K562 (cell line): Measurements from ENCODE around the gene WDR44. TPM values are rescaled to one million over a fixed set of nuclear protein-coding genes. Genes with fewer than 3 reads are reported as not detected.

Experiments
- ATAC-seq: fragments of 200-7000 bp; cut with Tn5 transposase; 3 replicates; pipeline ENCODE4 v1.9.1; 2020; ENCODE audit warnings: moderate library complexity
- BruUV-seq: library from RNA; stranded (reverse); fragments of 400-500 nt; replicated peaks from 2 replicates; lab custom pipeline; 2021; lab: Mats Ljungman, UMichigan
- CTCF ChIA-PET: fragments of 300-600 bp; formaldehyde crosslinking; extraction: SDS; loops from one replicate; lab custom pipeline; 2021; ENCODE audit warnings: low intra/inter-chr PET ratio; lab: Yijun Ruan, JAX
- POLR2A ChIA-PET: fragments of 300-600, 350-650 bp; sonication (Branson Sonifier 250); formaldehyde crosslinking; extraction: SDS; loops from one replicate; lab custom pipeline; 2021; ENCODE audit warnings: antibody characterized with exemption, inconsistent platforms; lab: Yijun Ruan, JAX
- DNase-seq, 4 experiments: peaks; one replicate each; pipeline versions ENCODE4 v3.0.0 to v3.0.0-alpha.2; 2011 to 2018; ENCODE audit warnings: low spot score in 3 of 4, mixed read lengths in 3 of 4; ENCODE audit errors: extremely low read depth in 1 of 4
- FAIRE-seq: peaks from 2 replicates; lab custom pipeline; 2011; peaks lifted over from hg19 to GRCh38; lab: Jason Lieb, UNC
- H2AFZ ChIP-seq: 2 replicates; pipeline ENCODE4 v1.6.0; 2011; ENCODE audit warnings: low read depth, low read length, control low read depth, inconsistent platforms
- H3K27ac ChIP-seq: fragments of 200-600 bp; 3 replicates; pipeline ENCODE4 v1.8.0; 2011; ENCODE audit warnings: low read depth, mild to moderate bottlenecking, control low read depth, inconsistent platforms, low read length, moderate library complexity, mixed read lengths; ENCODE audit errors: extremely low read depth
- H3K27me3 ChIP-seq, 2 experiments: fragments of 300-600 bp in 1 of 2; 2 replicates in 1 of 2; 3 replicates in 1 of 2; pipeline versions ENCODE4 v1.6.0 to v1.8.0; 2011; ENCODE audit warnings: inconsistent platforms in 2 of 2, low read length in 2 of 2, mild to moderate bottlenecking in 1 of 2, mixed read lengths in 1 of 2, moderate library complexity in 1 of 2; ENCODE audit not compliant: control insufficient read depth in 2 of 2, insufficient read depth in 2 of 2
- H3K36me3 ChIP-seq: fragments of 300-600 bp; 3 replicates; pipeline ENCODE4 v1.8.0; 2011; ENCODE audit warnings: mild to moderate bottlenecking, low read length, inconsistent platforms; ENCODE audit not compliant: control insufficient read depth, insufficient read depth
- H3K4me1 ChIP-seq, 2 experiments: fragments of 200-600 bp in 1 of 2; replicated peaks in 1 of 2; 2 replicates in 1 of 2; 3 replicates in 1 of 2; pipeline versions ENCODE4 v1.5.1 to v1.8.0; 2011; ENCODE audit warnings: inconsistent platforms in 2 of 2, low read length in 2 of 2, mild to moderate bottlenecking in 1 of 2, mixed read lengths in 1 of 2, moderate library complexity in 1 of 2; ENCODE audit not compliant: control insufficient read depth in 2 of 2, insufficient read depth in 2 of 2
- H3K4me2 ChIP-seq: 2 replicates; pipeline ENCODE4 v1.6.1; 2011; ENCODE audit warnings: low read length, control low read depth, inconsistent platforms, mixed read lengths; ENCODE audit not compliant: insufficient read depth
- H3K4me3 ChIP-seq: fragments of 200-600 bp; sonication (generic), shearing (Covaris generic); 2 replicates; pipeline ENCODE4 v1.5.1; 2016; ENCODE audit warnings: control low read depth, inconsistent platforms
- H3K79me2 ChIP-seq: fragments of 200-600 bp; 3 replicates; pipeline ENCODE4 v1.8.0; 2011; ENCODE audit warnings: low read length, inconsistent platforms; ENCODE audit not compliant: control insufficient read depth, insufficient read depth
- H3K9ac ChIP-seq, 2 experiments: 2 replicates each; pipeline versions ENCODE4 v1.6.0 to v1.6.1; 2011; ENCODE audit warnings: low read depth in 2 of 2, low read length in 2 of 2, control low read depth in 1 of 2, inconsistent platforms in 1 of 2, mild to moderate bottlenecking in 1 of 2, mixed read lengths in 1 of 2; ENCODE audit not compliant: insufficient read depth in 1 of 2
- H3K9me1 ChIP-seq: one replicate; pipeline ENCODE4 v1.6.0; 2011; ENCODE audit warnings: inconsistent platforms, mild to moderate bottlenecking, low read length, moderate library complexity; ENCODE audit not compliant: control insufficient read depth, insufficient read depth
- H3K9me3 ChIP-seq: replicated peaks from 2 replicates; pipeline ENCODE4 v1.5.1; 2011; ENCODE audit warnings: low read depth, low read length, inconsistent platforms; ENCODE audit not compliant: control insufficient read depth, insufficient read depth
- H4K20me1 ChIP-seq: replicated peaks from 2 replicates; pipeline ENCODE4 v1.6.1; 2011; ENCODE audit warnings: low read length, inconsistent platforms, mixed read lengths; ENCODE audit not compliant: control insufficient read depth, insufficient read depth
- AFF1 ChIP-seq, 2 experiments: fragments of 450-650 bp; IDR thresholded peaks; 2 replicates each; pipeline ENCODE4 v1.6.1; 2018; ENCODE audit warnings: mild to moderate bottlenecking in 2 of 2, low read depth in 1 of 2; ENCODE audit not compliant: partially characterized antibody in 2 of 2
- C11orf30 ChIP-seq: fragments of 450-650 bp; IDR thresholded peaks from 2 replicates; pipeline ENCODE4 v1.6.1; 2016; ENCODE audit warnings: low read depth, mild to moderate bottlenecking
- ETV5 ChIP-seq: sonication (generic); formaldehyde crosslinking; IDR thresholded peaks from 2 replicates; pipeline ENCODE4 v1.4.0; 2020; ENCODE audit warnings: low read depth, mild to moderate bottlenecking, missing genetic modification reagents
- HMG20A ChIP-seq: fragments of 450-650 bp; formaldehyde crosslinking; conservative IDR thresholded peaks from 2 replicates; pipeline ENCODE4 v1.4.0; 2020; ENCODE audit warnings: mild to moderate bottlenecking, mixed read lengths
- HMGN3 ChIP-seq: IDR thresholded peaks from 2 replicates; pipeline ENCODE4 v1.6.1; 2011; ENCODE audit warnings: borderline replicate concordance, low read depth, mild to moderate bottlenecking, mixed read lengths, low read length; ENCODE audit not compliant: insufficient read length; ENCODE audit errors: extremely low read depth
- PRDM10 ChIP-seq: fragments of 450-650 bp; IDR thresholded peaks from 2 replicates; pipeline ENCODE4 v1.6.1; 2018; ENCODE audit not compliant: partially characterized antibody
- RBBP5 ChIP-seq: fragments of 200-600 bp; sonication (generic); IDR thresholded peaks from 2 replicates; pipeline ENCODE4 v1.6.1; 2012; ENCODE audit warnings: borderline replicate concordance, mild to moderate bottlenecking, low read length, control low read depth, inconsistent platforms; ENCODE audit not compliant: insufficient read depth, poor library complexity, severe bottlenecking
- SMAD4 ChIP-seq: fragments of 250-450 bp; sonication (Bioruptor Pico); conservative IDR thresholded peaks from 2 replicates; pipeline ENCODE4 v1.8.0; 2021; ENCODE audit warnings: inconsistent platforms, mild to moderate bottlenecking, moderate library complexity
- SMARCA5 ChIP-seq: fragments of 450-650 bp; IDR thresholded peaks from 2 replicates; pipeline ENCODE4 v1.6.1; 2016
- SP1 ChIP-seq: sonication (generic); formaldehyde crosslinking; IDR thresholded peaks from 2 replicates; pipeline ENCODE4 v1.8.1; 2022; ENCODE audit warnings: mild to moderate bottlenecking, missing genetic modification reagents
- SPI1 ChIP-seq: IDR thresholded peaks from 2 replicates; pipeline ENCODE4 v1.6.1; 2011; ENCODE audit warnings: low read depth, low read length, control low read depth, borderline replicate concordance
- SREBF1 ChIP-seq: fragments of 150-350 bp; IDR thresholded peaks from 2 replicates; pipeline ENCODE4 v1.6.1; 2014; ENCODE audit warnings: antibody characterized with exemption, low read depth, low read length, borderline replicate concordance
- ZC3H8 ChIP-seq: fragments of 450-650 bp; IDR thresholded peaks from 2 replicates; pipeline ENCODE4 v1.6.1; 2017
- ZNF707 ChIP-seq: fragments of 250-450 bp; sonication (Bioruptor Pico); conservative IDR thresholded peaks from 2 replicates; pipeline ENCODE4 v1.8.0; 2022; ENCODE audit warnings: inconsistent platforms, mild to moderate bottlenecking, moderate library complexity
- WGBS: fragments of 100-300 bp; shearing (Covaris generic); methylation state at CpG from one replicate; pipeline ENCODE4 v1.1.6; 2016; ENCODE audit warnings: low coverage, mixed read lengths; ENCODE audit not compliant: insufficient coverage; ENCODE audit errors: missing lambda C conversion rate; 5-methylcytosine and 5-hydroxymethylcytosine counted together
- in situ Hi-C: fragments of 300-500 bp; cut with MboI; formaldehyde crosslinking; loops from 4 replicates; pipeline ENCODE4 v1.15.0; 2018; ENCODE audit warnings: inconsistent platforms, mixed read lengths
- intact Hi-C: fragments of 100-400 bp; cut with micrococcal nuclease; formaldehyde crosslinking; loops from 2 replicates; pipeline ENCODE4 v1.14.2; 2022
- polyA plus RNA-seq, 8 experiments: library from polyadenylated mRNA; depleted of rRNA in 4 of 8; stranded (reverse) in 5 of 8; unstranded in 3 of 8; fragments of >200 nt; fragmentation: Nextera tagmentation in 2 of 8; fragmentation: Illumina TruSeq in 1 of 8; extraction: Ambion mirVana in 2 of 8; extraction: Trizol in 1 of 8; gene quantifications; 2 replicates each; pipeline versions ENCODE4 v1.2.1 to v1.2.3, GENCODE V29; 2011 to 2014; ENCODE audit warnings: inconsistent platforms in 1 of 8, missing spikeins in 1 of 8
- total RNA-seq, 7 experiments: library from RNA; depleted of rRNA in 6 of 7; stranded (reverse); fragments of >200 nt in 6 of 7; fragmentation: Illumina TruSeq in 2 of 7; extraction: Trizol in 2 of 7; gene quantifications; 2 replicates each; pipeline versions ENCODE4 v1.2.1 to v1.2.3, GENCODE V29; 2011 to 2021; ENCODE audit warnings: low replicate concordance in 1 of 7

WDR44 gene
- total and polyA plus RNA-seq, 9 of the 15 experiments (the other 6 are each of a cell fraction or from before 2014, with no cell fraction given), result 5.6 to 20.0 (median 14.6) TPM

GRCh38 chrX:118392716-118393115 lies 46.8 kb downstream of the WDR44 start (continued):
- TF ChIP-seq SMAD4 (CRISPR knock-in tag), result no peak
- no peak for TF ChIP-seq RBBP5
- no peak for TF ChIP-seq SMARCA5
- no peak for TF ChIP-seq SPI1
- no peak for TF ChIP-seq SP1 (CRISPR knock-in tag)
- TF ChIP-seq PRDM10, result no peak
- no peak for TF ChIP-seq ZC3H8

GRCh38 chrX:118396113-118396512 lies 50.2 kb downstream of the WDR44 start:
- H3K9ac ChIP-seq, result no peak overlapping the region
- DNase-seq, result no peak
- FAIRE-seq, result no peak
- intact Hi-C loops (no loop called here), in situ Hi-C loops (no loop called here)
- no TSS peak for BruUV-seq
- H3K36me3 ChIP-seq, result peaks cover 66% of the 10 kb centered on the region
- POLR2A ChIA-PET, result no interaction called here
- H3K4me1 ChIP-seq, result no peaks in the 10 kb centered on the region
- H3K4me3 ChIP-seq, result no peak overlapping the region
- no peaks in the 10 kb centered on the region for H4K20me1 ChIP-seq
- CTCF ChIA-PET, result no interaction called here
- H3K27ac ChIP-seq, result no peak overlapping the region
- H3K9me3 ChIP-seq, result no peaks in the 10 kb centered on the region
- H3K9me1 ChIP-seq, result no peaks in the 10 kb centered on the region
- H3K27me3 ChIP-seq, result no peaks in the 10 kb centered on the region
- no peaks in the 10 kb centered on the region for H3K79me2 ChIP-seq
- 92% methylated on average over 1 of the region's 1 CpG for WGBS
- H3K4me2 ChIP-seq, result no peak overlapping the region
- ATAC-seq, result no peak
- H2AFZ ChIP-seq, result no peak overlapping the region
- TF ChIP-seq HMG20A (no peak), HMGN3 (no peak), SREBF1 (no peak), AFF1 (IDR thresholded peaks at IDR 0.05; ENCODE audit: low read depth in 1 of 2, partially characterized antibody in 2 of 2) (no peak), ETV5 (no peak), C11orf30 (no peak), ZNF707 (no peak)
